Peyer's patch (tissue), 4 donors: ENCODE data around the gene MCRIP1.

Source experiments
- CTCF ChIP-seq, 6 experiments: fragments of 450-650 bp in 4 of 6; fragments of 200-600 bp in 2 of 6; sonication (generic) in 1 of 6; IDR thresholded peaks; one replicate each; pipeline ENCODE4 v1.5.1; 2017 to 2019; ENCODE audit warnings: antibody characterized with exemption in 6 of 6, mild to moderate bottlenecking in 3 of 6, moderate library complexity in 1 of 6
- POLR2A ChIP-seq, 2 donors: fragments of 450-650 bp; IDR thresholded peaks; one replicate each; pipeline ENCODE4 v1.5.1; 2017; ENCODE audit warnings: antibody characterized with exemption in 2 of 2, mild to moderate bottlenecking in 2 of 2, moderate library complexity in 2 of 2

- peak; percentile 92 to 99 for TF ChIP-seq POLR2A (IDR thresholded peaks at IDR 0.05)
- peak in 4 of 6 experiments; percentile 6 to 49 (median 32) for TF ChIP-seq CTCF (IDR thresholded peaks at IDR 0.05)
These were observed 27.9 kb upstream of the MCRIP1 start for GRCh38 chr17:81860756-81861568.
